IMR-90 (cell line): ENCODE data around the gene SLC15A3.

ENCODE experiments used
- BHLHE40 ChIP-seq: fragments of 150-350 bp; IDR thresholded peaks from 2 replicates; pipeline ENCODE4 v1.6.1; 2016; ENCODE audit warnings: mild to moderate bottlenecking, low read depth, low read length
- CEBPB ChIP-seq: IDR thresholded peaks from 2 replicates; pipeline ENCODE4 v1.6.1; 2012; ENCODE audit warnings: low read depth, low read length, improper control_type of control experiment
- CHD1 ChIP-seq: IDR thresholded peaks from 2 replicates; pipeline ENCODE4 v1.6.1; 2012; ENCODE audit warnings: low read depth, low read length, improper control_type of control experiment
- FOS ChIP-seq: fragments of 150-350 bp; IDR thresholded peaks from 2 replicates; pipeline ENCODE4 v1.6.1; 2016; ENCODE audit warnings: low read depth, low read length
- MAFK ChIP-seq: IDR thresholded peaks from 2 replicates; pipeline ENCODE4 v1.6.1; 2012; ENCODE audit warnings: low read depth, low read length, improper control_type of control experiment
- MAZ ChIP-seq: IDR thresholded peaks from 2 replicates; pipeline ENCODE4 v1.6.1; 2012; ENCODE audit warnings: low read depth, mild to moderate bottlenecking, low read length, improper control_type of control experiment, moderate library complexity, borderline replicate concordance
- POLR2A ChIP-seq: IDR thresholded peaks from 2 replicates; pipeline ENCODE4 v1.6.1; 2012; ENCODE audit warnings: mild to moderate bottlenecking, low read depth, low read length
- RAD21 ChIP-seq: IDR thresholded peaks from 2 replicates; pipeline ENCODE4 v1.6.1; 2012; ENCODE audit warnings: low read length, improper control_type of control experiment
- RCOR1 ChIP-seq: IDR thresholded peaks from 2 replicates; pipeline ENCODE4 v1.6.1; 2012; ENCODE audit warnings: mild to moderate bottlenecking, low read length, improper control_type of control experiment; ENCODE audit not compliant: insufficient replicate concordance
- SMC3 ChIP-seq: fragments of 150-350 bp; IDR thresholded peaks from 2 replicates; pipeline ENCODE4 v1.6.1; 2016; ENCODE audit warnings: low read depth, mild to moderate bottlenecking, antibody characterized with exemption, low read length, moderate library complexity
- TF ChIP-seq, protein P1 (sequence below): conservative IDR thresholded peaks from 2 replicates; pipeline ENCODE4 v1.5.1; 2012; ENCODE audit warnings: mild to moderate bottlenecking, low read depth, low read length, improper control_type of control experiment
- TF ChIP-seq, protein P2 (sequence below): fragments of 150-350 bp; IDR thresholded peaks from 2 replicates; pipeline ENCODE4 v1.6.1; 2017; ENCODE audit warnings: mild to moderate bottlenecking, antibody characterized with exemption, low read length, low read depth

DNA sequence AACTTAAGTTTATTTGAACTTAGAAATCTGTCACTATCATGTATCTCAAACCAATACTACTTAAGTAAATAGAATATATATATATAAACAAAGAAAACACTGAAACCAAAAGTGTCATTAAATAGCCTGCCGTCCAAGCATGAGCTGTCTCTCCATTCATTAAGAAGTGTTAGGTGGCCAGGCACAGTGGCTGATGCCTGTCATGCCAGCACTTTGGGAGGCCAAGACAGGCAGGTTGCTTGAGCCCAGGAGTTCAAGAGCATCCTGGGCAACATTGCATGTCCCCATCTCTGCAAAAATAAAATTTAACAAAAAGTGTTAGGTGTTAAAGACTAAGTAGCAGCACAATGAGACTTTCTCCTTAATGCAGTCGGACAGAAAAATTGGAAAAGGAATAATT lies 33.5 kb upstream of the SLC15A3 start:
- TF ChIP-seq, protein P1, sequence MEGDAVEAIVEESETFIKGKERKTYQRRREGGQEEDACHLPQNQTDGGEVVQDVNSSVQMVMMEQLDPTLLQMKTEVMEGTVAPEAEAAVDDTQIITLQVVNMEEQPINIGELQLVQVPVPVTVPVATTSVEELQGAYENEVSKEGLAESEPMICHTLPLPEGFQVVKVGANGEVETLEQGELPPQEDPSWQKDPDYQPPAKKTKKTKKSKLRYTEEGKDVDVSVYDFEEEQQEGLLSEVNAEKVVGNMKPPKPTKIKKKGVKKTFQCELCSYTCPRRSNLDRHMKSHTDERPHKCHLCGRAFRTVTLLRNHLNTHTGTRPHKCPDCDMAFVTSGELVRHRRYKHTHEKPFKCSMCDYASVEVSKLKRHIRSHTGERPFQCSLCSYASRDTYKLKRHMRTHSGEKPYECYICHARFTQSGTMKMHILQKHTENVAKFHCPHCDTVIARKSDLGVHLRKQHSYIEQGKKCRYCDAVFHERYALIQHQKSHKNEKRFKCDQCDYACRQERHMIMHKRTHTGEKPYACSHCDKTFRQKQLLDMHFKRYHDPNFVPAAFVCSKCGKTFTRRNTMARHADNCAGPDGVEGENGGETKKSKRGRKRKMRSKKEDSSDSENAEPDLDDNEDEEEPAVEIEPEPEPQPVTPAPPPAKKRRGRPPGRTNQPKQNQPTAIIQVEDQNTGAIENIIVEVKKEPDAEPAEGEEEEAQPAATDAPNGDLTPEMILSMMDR: no peak
- TF ChIP-seq BHLHE40 (no peak), FOS (no peak), SMC3 (no peak), POLR2A (no peak), RCOR1 (no peak), CEBPB (no peak), MAFK (no peak), CHD1 (no peak), RAD21 (no peak), MAZ (no peak)
- TF ChIP-seq, protein P2, sequence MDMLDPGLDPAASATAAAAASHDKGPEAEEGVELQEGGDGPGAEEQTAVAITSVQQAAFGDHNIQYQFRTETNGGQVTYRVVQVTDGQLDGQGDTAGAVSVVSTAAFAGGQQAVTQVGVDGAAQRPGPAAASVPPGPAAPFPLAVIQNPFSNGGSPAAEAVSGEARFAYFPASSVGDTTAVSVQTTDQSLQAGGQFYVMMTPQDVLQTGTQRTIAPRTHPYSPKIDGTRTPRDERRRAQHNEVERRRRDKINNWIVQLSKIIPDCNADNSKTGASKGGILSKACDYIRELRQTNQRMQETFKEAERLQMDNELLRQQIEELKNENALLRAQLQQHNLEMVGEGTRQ: no peak
